ENCODE results near the gene MYO1C.

DNA sequence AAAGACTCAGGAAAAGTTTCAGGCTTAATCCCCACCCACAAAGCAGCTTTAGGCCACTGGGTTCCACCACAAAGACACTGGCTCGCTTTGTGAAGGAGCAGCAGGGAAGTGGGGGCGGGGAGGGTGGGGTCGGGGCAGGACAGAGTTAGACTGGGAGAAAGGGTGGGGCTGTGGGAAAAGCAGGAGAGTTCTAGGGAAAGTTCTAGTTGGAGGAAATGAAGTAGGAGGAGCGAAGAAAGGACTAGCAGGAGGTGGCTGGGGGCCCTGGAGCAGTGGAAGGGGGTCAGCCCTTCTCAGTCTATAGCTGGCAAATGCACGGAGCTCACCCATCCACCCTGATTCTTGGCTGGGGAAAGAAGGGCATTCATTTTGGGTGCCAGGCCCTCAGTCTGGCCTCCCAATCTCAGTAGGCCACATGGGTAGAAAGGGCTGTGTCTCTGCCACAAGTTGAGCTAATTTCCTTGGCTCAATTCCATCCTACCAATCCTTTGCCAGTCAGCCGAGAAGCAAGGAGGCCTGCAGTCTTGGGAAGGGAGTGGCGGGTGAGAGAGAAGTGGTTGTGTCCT lies 19.4 kb upstream of the MYO1C start:
- no peak for TF ChIP-seq POLR2A (IDR thresholded peaks at IDR 0.05; ENCODE audit: extremely low read depth, insufficient read length)
- TF ChIP-seq, protein P1, sequence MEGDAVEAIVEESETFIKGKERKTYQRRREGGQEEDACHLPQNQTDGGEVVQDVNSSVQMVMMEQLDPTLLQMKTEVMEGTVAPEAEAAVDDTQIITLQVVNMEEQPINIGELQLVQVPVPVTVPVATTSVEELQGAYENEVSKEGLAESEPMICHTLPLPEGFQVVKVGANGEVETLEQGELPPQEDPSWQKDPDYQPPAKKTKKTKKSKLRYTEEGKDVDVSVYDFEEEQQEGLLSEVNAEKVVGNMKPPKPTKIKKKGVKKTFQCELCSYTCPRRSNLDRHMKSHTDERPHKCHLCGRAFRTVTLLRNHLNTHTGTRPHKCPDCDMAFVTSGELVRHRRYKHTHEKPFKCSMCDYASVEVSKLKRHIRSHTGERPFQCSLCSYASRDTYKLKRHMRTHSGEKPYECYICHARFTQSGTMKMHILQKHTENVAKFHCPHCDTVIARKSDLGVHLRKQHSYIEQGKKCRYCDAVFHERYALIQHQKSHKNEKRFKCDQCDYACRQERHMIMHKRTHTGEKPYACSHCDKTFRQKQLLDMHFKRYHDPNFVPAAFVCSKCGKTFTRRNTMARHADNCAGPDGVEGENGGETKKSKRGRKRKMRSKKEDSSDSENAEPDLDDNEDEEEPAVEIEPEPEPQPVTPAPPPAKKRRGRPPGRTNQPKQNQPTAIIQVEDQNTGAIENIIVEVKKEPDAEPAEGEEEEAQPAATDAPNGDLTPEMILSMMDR (IDR thresholded peaks at IDR 0.05; ENCODE audit: low read depth, low read length): no peak
- TF ChIP-seq, protein P2, sequence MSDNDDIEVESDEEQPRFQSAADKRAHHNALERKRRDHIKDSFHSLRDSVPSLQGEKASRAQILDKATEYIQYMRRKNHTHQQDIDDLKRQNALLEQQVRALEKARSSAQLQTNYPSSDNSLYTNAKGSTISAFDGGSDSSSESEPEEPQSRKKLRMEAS (IDR thresholded peaks at IDR 0.05; ENCODE audit: low read depth, low read length): no peak

Measured in NB4 (cell line).